Left cardiac atrium (tissue), 4 donors: Measurements from ENCODE around the gene TBC1D3. TPM values are rescaled to one million over a fixed set of nuclear protein-coding genes. Genes with fewer than 3 reads are reported as not detected.
"Not testable (repeated sequence)": the region's sequence is repeated elsewhere in the genome, so short reads cannot be mapped to it uniquely, and the experiment has no call there.

Experiments
- ATAC-seq, 2 donors: fragments of 200-7000 bp; cut with Tn5 transposase; one replicate each; pipeline ENCODE4 v1.9.1; 2020; ENCODE audit warnings: mild to moderate bottlenecking in 2 of 2, moderate library complexity in 2 of 2
- DNase-seq: peaks from one replicate; pipeline ENCODE4 v3.0.0-alpha.2; 2020
- intact Hi-C, 2 donors: fragments of 100-400 bp; cut with DNase I; formaldehyde crosslinking; loops; one replicate each; pipeline versions ENCODE4 v1.14.1 to v1.15.1; 2022 to 2023
- long read RNA-seq: library from polyadenylated mRNA; unstranded; transcript quantifications from one replicate; pipeline ENCODE4 v2.0.0, GENCODE V29; 2021
- total RNA-seq, 2 donors: library from RNA; stranded (reverse); fragmentation: NEBNext Ultra II Directional; extraction: Animal tissue kit (Norgen Biotek cat#: 25700); gene quantifications; one replicate each; pipeline ENCODE4 v1.2.1, GENCODE V29; 2021
- donor health status: DM: no; HTN: yes; CAD: no.
- donor health status: DM: no; HTN: yes; CAD: no; lungs with severe emphysema.
- donor health status: DM: yes; HTN: yes; CAD: no.
- donor health status: Dilated cardiomyopathy.

Gene TBC1D3
- total RNA-seq = not detected
- long read RNA-seq, partial matches to known transcripts = 0 of 1 reads
- long read RNA-seq, other reads (novel, unspliced or antisense) = 1 of 1 reads

DNA sequence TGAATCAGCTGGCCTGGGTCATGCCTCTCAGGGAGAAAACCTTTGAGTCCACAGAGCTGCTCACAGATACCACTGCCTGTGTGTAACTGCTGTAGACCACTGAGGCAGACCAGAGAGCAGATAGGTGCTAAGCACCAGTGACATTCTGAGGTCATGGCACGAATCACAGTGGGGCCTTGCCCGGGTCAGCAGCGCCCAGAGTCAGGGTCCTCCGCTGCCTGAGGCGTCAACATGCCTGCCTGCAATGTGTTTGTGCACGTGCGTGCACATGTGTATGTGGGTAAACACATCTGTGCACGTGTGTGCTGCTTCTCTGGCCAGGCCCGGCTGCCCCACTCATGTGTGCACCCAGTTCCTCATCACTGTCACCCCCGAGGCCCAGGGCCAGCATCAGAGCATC, at the start of gene TBC1D3:
TSS of gene TBC1D3 (minus strand) at position 101 of the 400 bp plus-strand sequence. CDS start 1,526 bp downstream, outside the sequence.
- DNase-seq, intact Hi-C loops, ATAC-seq: not testable (repeated sequence)

DNA sequence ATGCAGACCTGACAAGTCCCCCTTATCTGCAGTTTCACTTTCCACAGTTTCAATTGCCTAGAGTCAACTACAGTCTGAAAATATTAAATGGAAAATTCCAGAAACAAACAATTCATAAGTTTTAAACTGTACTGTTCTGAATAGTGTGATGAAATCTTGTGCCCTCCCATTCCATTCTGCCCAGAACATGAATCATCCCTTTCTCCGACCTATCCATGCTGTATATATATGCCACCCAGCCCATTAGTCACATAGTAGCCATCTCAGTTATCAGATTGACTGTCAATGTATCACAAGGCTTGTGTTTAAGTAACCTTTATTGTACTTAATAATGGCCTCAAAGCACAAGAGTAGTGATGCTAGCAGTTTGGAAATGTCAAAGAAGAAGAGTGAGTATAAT, 40.4 kb upstream of the TBC1D3 start:
- ATAC-seq = peak in 1 of 2 donors; percentile 95
- intact Hi-C loops, DNase-seq: not testable (repeated sequence)

DNA sequence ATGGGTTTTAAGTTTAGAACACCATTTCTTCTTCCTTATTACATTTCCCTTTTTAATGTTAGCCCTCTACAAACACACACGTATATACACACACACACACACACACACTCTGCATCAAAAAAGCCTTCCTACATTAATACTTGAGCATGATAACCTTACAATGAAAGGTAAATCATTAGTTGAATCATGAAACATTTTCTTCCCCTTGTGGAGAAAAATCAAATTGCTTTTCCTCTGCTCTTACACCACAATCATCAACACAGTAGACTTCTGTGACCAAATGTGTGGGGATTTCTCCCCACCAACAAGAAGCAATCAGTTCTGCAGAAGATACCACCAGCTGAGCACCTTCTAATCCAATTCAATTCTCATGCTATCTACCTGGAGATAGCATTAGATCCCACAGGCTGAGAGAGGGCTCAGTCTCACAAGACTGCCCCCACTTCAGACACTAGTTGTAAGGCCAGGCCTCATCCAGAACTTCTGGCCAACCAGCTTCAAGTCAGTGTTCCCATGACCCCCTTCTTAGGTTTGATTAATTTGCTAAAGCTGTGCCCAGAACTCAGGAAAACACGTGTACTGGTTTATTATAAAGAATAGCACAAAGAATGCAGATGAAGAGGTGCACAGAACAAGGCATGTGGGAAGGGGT, 33.6 kb upstream of the TBC1D3 start:
- intact Hi-C loops, DNase-seq, ATAC-seq: not testable (repeated sequence)

DNA sequence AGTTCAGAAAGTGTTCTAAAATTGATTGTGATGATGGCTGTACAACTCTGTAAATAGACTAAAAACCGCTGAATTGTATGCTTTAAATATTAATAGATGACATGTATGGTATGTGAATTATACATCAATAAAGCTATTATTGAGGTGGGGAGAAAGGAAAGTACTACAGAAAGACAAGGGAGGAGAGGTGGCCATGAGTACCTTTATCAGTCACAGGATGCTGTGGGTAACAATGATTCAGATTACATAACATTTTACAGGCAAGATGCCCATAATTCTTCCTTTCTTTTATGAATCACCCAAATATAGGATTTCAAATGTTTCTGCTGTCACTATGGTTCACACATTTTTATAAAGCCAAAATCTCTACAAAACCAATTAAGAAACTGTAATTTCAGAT, 28.5 kb upstream of the TBC1D3 start:
- DNase-seq, intact Hi-C loops, ATAC-seq: not testable (repeated sequence)

GRCh38 chr17:38200271-38200670, 7.9 kb upstream of the TBC1D3 start:
- intact Hi-C loops, ATAC-seq, DNase-seq: not testable (repeated sequence)

DNA sequence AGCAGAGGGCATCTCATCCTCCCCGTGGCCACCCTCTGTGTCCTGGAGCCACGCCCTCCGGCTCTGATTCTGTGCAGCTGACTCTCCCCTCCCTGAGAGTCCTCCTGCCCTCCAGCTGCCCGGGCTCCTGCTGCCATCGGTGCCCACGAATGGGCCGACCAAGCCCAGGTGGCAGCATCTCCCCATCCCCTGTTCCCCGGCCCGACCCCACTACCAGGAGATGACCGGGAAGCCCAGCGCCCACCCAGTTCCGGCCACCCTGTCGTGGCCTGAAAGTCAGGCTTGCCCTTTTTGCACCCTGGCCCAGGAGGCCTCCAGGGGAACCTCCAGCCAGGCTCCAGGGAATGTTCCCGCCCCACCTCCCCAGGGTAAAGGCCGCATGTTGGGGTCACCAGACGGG, 57.5 kb downstream of the TBC1D3 start:
- ATAC-seq, intact Hi-C loops, DNase-seq: not testable (repeated sequence)

Other genes with a start within 250 kb of the TBC1D3 start
- 1 to 10 TPM; 5.3 to 6.7 TPM for gene TBC1D3L, start 203.5 kb downstream of the TBC1D3 start, total RNA-seq
- gene TBC1D3D, start 188.6 kb downstream of the TBC1D3 start, total RNA-seq = under 1 TPM; 0.41 to 0.89 TPM
- gene TBC1D3C, start 123.9 kb downstream of the TBC1D3 start, total RNA-seq = under 1 TPM in 1 of 2 donors, not detected in 1; 0.32 TPM
- not detected for gene TBC1D3E, start 64.6 kb downstream of the TBC1D3 start, total RNA-seq
- gene MRPL45, start 104.6 kb upstream of the TBC1D3 start, total RNA-seq = 10 to 100 TPM; 22.6 to 24.2 TPM
- under 1 TPM in 1 of 2 donors, not detected in 1; 0.09 TPM for gene GPR179, start 151.4 kb upstream of the TBC1D3 start, total RNA-seq
- 10 to 100 TPM; 11.2 to 11.4 TPM for gene SOCS7, start 159.3 kb upstream of the TBC1D3 start, total RNA-seq
- gene ARHGAP23, start 235.9 kb upstream of the TBC1D3 start, total RNA-seq = 10 to 100 TPM; 54.1 to 91.9 TPM